NB4 (cell line): Measurements from ENCODE around the gene NME7.

ENCODE experiments used
- DNase-seq: peaks from one replicate; pipeline ENCODE4 v3.0.0; 2010; ENCODE audit warnings: low read depth
- H3K4me3 ChIP-seq: one replicate; pipeline ENCODE4 v1.5.1; 2011; ENCODE audit warnings: mild to moderate bottlenecking, low read depth, low read length, moderate library complexity
- CTCF ChIP-seq: IDR thresholded peaks from one replicate; pipeline ENCODE4 v1.5.1; 2012; ENCODE audit warnings: low read depth, low read length
- MAX ChIP-seq: IDR thresholded peaks from 2 replicates; pipeline ENCODE4 v1.6.1; 2011; ENCODE audit warnings: low read depth, low read length
- MYC ChIP-seq: IDR thresholded peaks from 2 replicates; pipeline ENCODE4 v1.6.1; 2011; ENCODE audit warnings: low read depth, low read length
- POLR2A ChIP-seq: IDR thresholded peaks from 2 replicates; pipeline ENCODE4 v1.6.1; 2011; ENCODE audit warnings: mild to moderate bottlenecking; ENCODE audit not compliant: insufficient read length; ENCODE audit errors: extremely low read depth

Gene NME7

DNA sequence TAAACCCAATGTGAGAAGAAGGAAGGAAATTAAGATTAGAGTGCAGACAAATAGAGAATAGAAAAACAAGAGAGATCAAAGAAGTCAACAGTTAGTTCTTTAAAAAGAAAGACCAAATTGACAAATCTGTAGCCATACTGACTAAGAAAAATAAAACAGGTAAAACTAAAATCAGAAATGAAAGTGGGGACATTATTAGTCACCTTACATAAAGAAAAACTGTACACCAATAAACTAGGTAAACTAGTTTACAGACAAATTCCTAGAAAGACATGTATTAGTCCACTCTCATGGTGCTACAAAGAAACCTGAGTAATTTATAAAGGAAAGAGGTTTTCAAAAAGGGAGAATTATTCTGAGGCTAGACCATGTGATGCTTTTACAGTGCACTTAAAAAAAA, 22.7 kb upstream of the NME7 start:
- DNase-seq, result no peak
- TF ChIP-seq POLR2A, result no peak
- TF ChIP-seq CTCF, result no peak
- no peak overlapping the region for H3K4me3 ChIP-seq

DNA sequence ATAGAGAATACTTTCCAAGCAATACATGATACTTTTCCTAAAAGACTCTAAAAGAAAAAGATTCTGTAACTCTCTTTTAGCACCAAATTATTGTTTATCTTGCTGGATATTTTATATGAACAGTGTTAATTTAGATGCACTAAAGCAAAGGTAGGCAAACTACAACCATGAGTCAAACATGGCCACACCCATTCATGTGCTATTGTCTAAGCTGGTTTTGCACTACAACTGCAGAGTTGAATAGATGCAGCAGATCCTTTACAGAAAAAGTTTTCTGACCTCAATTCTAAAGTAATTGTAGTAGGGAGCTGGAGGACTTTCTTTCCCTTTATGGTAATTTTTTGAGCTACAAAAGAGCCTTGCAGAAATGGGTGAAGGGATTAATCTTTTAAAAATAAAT, 19.8 kb upstream of the NME7 start:
- no peak overlapping the region for H3K4me3 ChIP-seq
- no peak for DNase-seq
- TF ChIP-seq CTCF (no peak), POLR2A (no peak), MAX (no peak), MYC (no peak)

DNA sequence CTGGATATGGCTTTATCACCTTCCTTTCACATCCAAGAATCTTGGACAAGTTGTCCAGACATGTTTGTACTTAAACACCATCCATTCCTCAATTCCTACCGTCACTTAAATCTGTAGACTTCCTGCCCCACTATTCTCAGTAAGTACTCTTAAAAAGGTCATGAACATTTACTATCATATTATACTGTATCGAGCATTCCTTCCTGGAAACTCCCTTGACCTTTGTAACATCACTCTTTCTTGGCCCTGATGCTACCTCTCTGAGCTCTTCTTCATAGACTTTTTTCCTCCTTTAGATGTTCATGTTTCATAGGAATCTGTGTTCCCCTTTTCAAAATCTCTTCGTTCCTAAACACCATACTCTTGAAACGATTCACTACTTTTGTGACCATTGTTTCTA, 15.9 kb upstream of the NME7 start:
- H3K4me3 ChIP-seq, result no peak overlapping the region
- DNase-seq, result no peak
- TF ChIP-seq MAX (no peak), POLR2A (no peak), CTCF (no peak), MYC (no peak)

- DNase-seq, result no peak
- no peak overlapping the region for H3K4me3 ChIP-seq
- TF ChIP-seq MYC (no peak), MAX (no peak), POLR2A (no peak), CTCF (no peak)
Observed at GRCh38 chr1:169381162-169381561, 13.6 kb upstream of the NME7 start.

- DNase-seq, result peak; percentile 26
- no peak for TF ChIP-seq CTCF
- TF ChIP-seq MAX, result no peak
- TF ChIP-seq MYC, result no peak
- TF ChIP-seq POLR2A, result no peak
- no peak overlapping the region for H3K4me3 ChIP-seq
Observed at GRCh38 chr1:169371404-169371803, 3.8 kb upstream of the NME7 start.

DNA sequence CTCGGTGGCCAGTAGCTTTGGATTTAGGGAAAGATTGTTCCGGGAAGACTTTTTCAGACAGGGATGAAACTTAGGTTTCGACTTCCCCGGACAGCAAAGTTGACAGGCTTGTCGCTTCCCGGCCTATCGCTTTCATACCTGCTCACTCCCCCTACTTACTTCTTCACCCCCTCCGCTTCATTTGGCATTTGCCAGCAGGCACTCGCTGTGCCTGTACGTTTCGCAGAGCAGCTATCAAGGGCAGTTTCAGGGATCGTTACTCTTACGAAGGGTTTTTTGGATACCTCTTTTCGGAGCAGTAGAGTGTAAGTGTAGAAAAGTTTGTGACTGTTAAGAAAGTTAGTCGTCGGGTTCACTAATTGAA, 791 bp upstream of the NME7 start:
- DNase-seq, result peak; percentile 34
- H3K4me3 ChIP-seq, result peak overlapping the region; percentile 98
- TF ChIP-seq MYC (no peak), MAX (no peak), POLR2A (no peak), CTCF (no peak)
